Breast epithelium (tissue), 4 donors: ENCODE data around the gene GPC5. TPM values are rescaled to one million over a fixed set of nuclear protein-coding genes. Genes with fewer than 3 reads are reported as not detected.

Experiments used
- DNase-seq, 2 donors: peaks; one replicate each; pipeline ENCODE4 v3.0.0-alpha.2; 2019; ENCODE audit warnings: low spot score in 2 of 2
- H3K27ac ChIP-seq, 2 donors: fragments of 200-600 bp; sonication (generic) in 1 of 2; one replicate each; pipeline ENCODE4 v1.5.1; 2016 to 2019; ENCODE audit warnings: mild to moderate bottlenecking in 1 of 2
- H3K27me3 ChIP-seq, 2 donors: fragments of 200-600 bp; sonication (generic) in 1 of 2; one replicate each; pipeline versions ENCODE4 v1.5.1 to v1.6.0; 2017 to 2019; ENCODE audit warnings: control low read depth in 1 of 2, mild to moderate bottlenecking in 1 of 2
- H3K36me3 ChIP-seq: fragments of 200-600 bp; one replicate; pipeline ENCODE4 v1.5.1; 2019
- H3K4me1 ChIP-seq, 2 donors: fragments of 200-600 bp; sonication (generic); one replicate each; pipeline ENCODE4 v1.5.1; 2016 to 2019; ENCODE audit warnings: control low read depth in 1 of 2
- H3K4me3 ChIP-seq, 3 donors: fragments of 200-600 bp; sonication (generic); 1 replicate in 2 of 3; 2 replicates in 1 of 3; pipeline ENCODE4 v1.5.1; 2016 to 2019; ENCODE audit warnings: mild to moderate bottlenecking in 3 of 3, moderate library complexity in 2 of 3
- H3K9me3 ChIP-seq, 2 donors: fragments of 200-600 bp; sonication (generic) in 1 of 2; one replicate each; pipeline ENCODE4 v1.5.1; 2016 to 2019; ENCODE audit warnings: control low read depth in 1 of 2
- CTCF ChIP-seq, 3 donors: fragments of 450-650 bp; IDR thresholded peaks; one replicate each; pipeline ENCODE4 v1.5.1; 2016 to 2017; ENCODE audit warnings: antibody characterized with exemption in 3 of 3, mild to moderate bottlenecking in 3 of 3, moderate library complexity in 3 of 3
- POLR2A ChIP-seq: fragments of 450-650 bp; IDR thresholded peaks from one replicate; pipeline ENCODE4 v1.6.1; 2016; ENCODE audit warnings: antibody characterized with exemption, mild to moderate bottlenecking, moderate library complexity
- POLR2AphosphoS5 ChIP-seq, 3 donors: sonication (generic); formaldehyde crosslinking; IDR thresholded peaks; one replicate each; pipeline ENCODE4 v1.6.1; 2017; ENCODE audit warnings: antibody characterized with exemption in 3 of 3
- intact Hi-C: fragments of 100-400 bp; cut with DNase I; formaldehyde crosslinking; loops from one replicate; pipeline ENCODE4 v1.15.1; 2023; ENCODE audit warnings: low total_unique reads
- total RNA-seq, 3 donors: library from RNA; depleted of rRNA; stranded (reverse); fragments of >200 nt; gene quantifications; one replicate each; pipeline ENCODE4 v1.1.0, GENCODE V29; 2016

GPC5 gene
- total RNA-seq, 3 donors from 2014 or later: 0.88 to 0.98 TPM; not detected in 1

GRCh38 chr13:92188574-92188973, 790.2 kb downstream of the GPC5 start:
- no peak for DNase-seq
- Histone ChIP-seq H3K36me3 (no peaks in the 10 kb centered on the region), H3K27me3 (no peaks in the 10 kb centered on the region), H3K27ac (no peak overlapping the region), H3K4me3 (no peak overlapping the region), H3K9me3 (no peaks in the 10 kb centered on the region), H3K4me1 (no peaks in the 10 kb centered on the region)
- TF ChIP-seq CTCF (IDR thresholded peaks at IDR 0.05): no peak
- TF ChIP-seq POLR2AphosphoS5 (IDR thresholded peaks at IDR 0.05): no peak
- no peak for TF ChIP-seq POLR2A
- intact Hi-C loops: no loop called here

- H3K27me3 ChIP-seq: no peaks in the 10 kb centered on the region
- intact Hi-C loops: loop anchor here (10.0 kb wide), 1 partner anchor 1998 kb away; no protein-coding TSS in a partner anchor
- H3K9me3 ChIP-seq: no peaks in the 10 kb centered on the region
- H3K4me1 ChIP-seq: no peaks in the 10 kb centered on the region
- DNase-seq: no peak
- H3K36me3 ChIP-seq: no peaks in the 10 kb centered on the region
- no peak overlapping the region for H3K27ac ChIP-seq
- TF ChIP-seq CTCF (IDR thresholded peaks at IDR 0.05) (no peak), POLR2AphosphoS5 (IDR thresholded peaks at IDR 0.05) (no peak), POLR2A (no peak)
- H3K4me3 ChIP-seq: no peak overlapping the region
Measured at GRCh38 chr13:92196591-92197256, 798.3 kb downstream of the GPC5 start.

- no peaks in the 10 kb centered on the region for H3K4me1 ChIP-seq
- no peak overlapping the region for H3K27ac ChIP-seq
- no peak for TF ChIP-seq CTCF (IDR thresholded peaks at IDR 0.05)
- TF ChIP-seq POLR2A: no peak
- TF ChIP-seq POLR2AphosphoS5 (IDR thresholded peaks at IDR 0.05): no peak
- intact Hi-C loops: loop anchor here (10.0 kb wide), 1 partner anchor 1997 kb away; no protein-coding TSS in a partner anchor
- no peak for DNase-seq
- no peaks in the 10 kb centered on the region for H3K36me3 ChIP-seq
- no peaks in the 10 kb centered on the region for H3K9me3 ChIP-seq
- no peaks in the 10 kb centered on the region for H3K27me3 ChIP-seq
- no peak overlapping the region for H3K4me3 ChIP-seq
Measured at GRCh38 chr13:92197669-92198068, 799.2 kb downstream of the GPC5 start.

GRCh38 chr13:92218615-92219014, 820.2 kb downstream of the GPC5 start:
- intact Hi-C loops: no loop called here
- H3K27me3 ChIP-seq: no peaks in the 10 kb centered on the region
- no peaks in the 10 kb centered on the region for H3K4me1 ChIP-seq
- H3K4me3 ChIP-seq: no peak overlapping the region
- no peak for DNase-seq
- H3K9me3 ChIP-seq: no peaks in the 10 kb centered on the region
- H3K27ac ChIP-seq: no peak overlapping the region
- H3K36me3 ChIP-seq: no peaks in the 10 kb centered on the region
- TF ChIP-seq POLR2AphosphoS5 (IDR thresholded peaks at IDR 0.05) (no peak), POLR2A (no peak), CTCF (IDR thresholded peaks at IDR 0.05) (no peak)

GRCh38 chr13:92221916-92222315, 823.5 kb downstream of the GPC5 start:
- Histone ChIP-seq H3K4me3 (no peak overlapping the region), H3K36me3 (no peaks in the 10 kb centered on the region), H3K9me3 (no peaks in the 10 kb centered on the region), H3K4me1 (no peaks in the 10 kb centered on the region), H3K27me3 (no peaks in the 10 kb centered on the region), H3K27ac (no peak overlapping the region)
- TF ChIP-seq CTCF (IDR thresholded peaks at IDR 0.05) (no peak), POLR2A (no peak), POLR2AphosphoS5 (IDR thresholded peaks at IDR 0.05) (no peak)
- intact Hi-C loops: no loop called here
- no peak for DNase-seq
